GM23338 (cell line): ENCODE data around the gene SAMD11. TPM values are rescaled to one million over a fixed set of nuclear protein-coding genes. Genes with fewer than 3 reads are reported as not detected.

Source experiments
- ATAC-seq: fragments of 200-7000 bp; cut with Tn5 transposase; 3 replicates; pipeline ENCODE4 v1.9.1; 2020
- DNase-seq: peaks from one replicate; pipeline ENCODE4 v3.0.0-alpha.2; 2015; ENCODE audit warnings: low spot score
- H2AFZ ChIP-seq: fragments of 200-600 bp; sonication (generic); 2 replicates; pipeline ENCODE4 v1.8.0; 2016; ENCODE audit warnings: antibody characterized with exemption, mild to moderate bottlenecking, moderate library complexity
- H3F3A ChIP-seq: fragments of 200-600 bp; sonication (generic); replicated peaks from 2 replicates; pipeline ENCODE4 v1.8.0; 2017; ENCODE audit warnings: antibody characterized with exemption, mixed run types, low read depth
- H3K27ac ChIP-seq: fragments of 200-600 bp; sonication (generic); 2 replicates; pipeline ENCODE4 v1.6.1; 2016; ENCODE audit warnings: low read depth
- H3K27me3 ChIP-seq: fragments of 200-600 bp; sonication (generic); 2 replicates; pipeline ENCODE4 v1.8.0; 2016; ENCODE audit warnings: mild to moderate bottlenecking, mixed run types, moderate library complexity; ENCODE audit not compliant: insufficient read depth
- H3K36me3 ChIP-seq: fragments of 200-600 bp; sonication (generic); 2 replicates; pipeline ENCODE4 v1.8.0; 2016; ENCODE audit warnings: mild to moderate bottlenecking; ENCODE audit not compliant: insufficient read depth
- H3K4me1 ChIP-seq: fragments of 200-600 bp; sonication (generic); 2 replicates; pipeline ENCODE4 v1.8.0; 2016; ENCODE audit warnings: mild to moderate bottlenecking, moderate library complexity; ENCODE audit not compliant: insufficient read depth
- H3K4me2 ChIP-seq: fragments of 200-600 bp; sonication (generic); 2 replicates; pipeline ENCODE4 v1.7.1; 2017; ENCODE audit warnings: mixed run types
- H3K4me3 ChIP-seq: fragments of 200-600 bp; sonication (generic); 2 replicates; pipeline ENCODE4 v1.6.1; 2016; ENCODE audit warnings: mixed run types
- H3K79me2 ChIP-seq: fragments of 200-600 bp; sonication (generic); replicated peaks from 2 replicates; pipeline ENCODE4 v1.8.0; 2017; ENCODE audit warnings: mild to moderate bottlenecking; ENCODE audit not compliant: insufficient read depth
- H3K9me2 ChIP-seq: fragments of 200-600 bp; sonication (generic); 2 replicates; pipeline ENCODE4 v1.8.0; 2017; ENCODE audit not compliant: insufficient read depth
- H4K20me1 ChIP-seq: fragments of 200-600 bp; sonication (generic); replicated peaks from 2 replicates; pipeline ENCODE4 v1.8.0; 2017; ENCODE audit warnings: mild to moderate bottlenecking; ENCODE audit not compliant: insufficient read depth
- H3K27ac Mint-ChIP-seq: 2 replicates; pipeline ENCODE4 v1.8.0; 2020; ENCODE audit warnings: inconsistent platforms, mild to moderate bottlenecking, moderate library complexity, mixed read lengths
- H3K27me3 Mint-ChIP-seq: 3 replicates; pipeline ENCODE4 v1.8.0; 2022; ENCODE audit warnings: low read depth, mild to moderate bottlenecking, moderate library complexity, mixed read lengths, inconsistent platforms; ENCODE audit not compliant: insufficient read depth, poor library complexity
- H3K36me3 Mint-ChIP-seq: 3 replicates; pipeline ENCODE4 v1.8.0; 2021; ENCODE audit warnings: low read depth, mild to moderate bottlenecking, inconsistent platforms, moderate library complexity, mixed read lengths
- H3K4me1 Mint-ChIP-seq: 3 replicates; pipeline ENCODE4 v1.8.0; 2020; ENCODE audit warnings: mild to moderate bottlenecking, inconsistent platforms, mixed read lengths
- H3K4me3 Mint-ChIP-seq: 3 replicates; pipeline ENCODE4 v1.8.0; 2021; ENCODE audit warnings: moderate library complexity, mild to moderate bottlenecking, inconsistent platforms, mixed read lengths
- H3K9me3 Mint-ChIP-seq: 3 replicates; pipeline ENCODE4 v1.8.0; 2020; ENCODE audit warnings: moderate library complexity, mild to moderate bottlenecking, inconsistent platforms, mixed read lengths
- CREB1 ChIP-seq: fragments of 250-450 bp; sonication (Bioruptor Pico); IDR thresholded peaks from 2 replicates; pipeline ENCODE4 v1.5.0; 2020; ENCODE audit warnings: low read depth, mild to moderate bottlenecking, moderate library complexity
- JUNB ChIP-seq: IDR thresholded peaks from one replicate; pipeline ENCODE4 v1.6.1; 2016; ENCODE audit warnings: antibody characterized with exemption; ENCODE audit not compliant: unreplicated experiment
- NANOG ChIP-seq: IDR thresholded peaks from 2 replicates; pipeline ENCODE4 v1.6.1; 2016; ENCODE audit warnings: antibody characterized with exemption, borderline replicate concordance
- POLR2AphosphoS5 ChIP-seq: IDR thresholded peaks from 2 replicates; pipeline ENCODE4 v1.6.1; 2016; ENCODE audit warnings: antibody characterized with exemption, low read depth
- ZNF114 ChIP-seq: fragments of 250-450 bp; sonication (Bioruptor Pico); IDR thresholded peaks from 2 replicates; pipeline ENCODE4 v1.5.0; 2020; ENCODE audit warnings: mild to moderate bottlenecking, moderate library complexity
- polyA plus RNA-seq: library from polyadenylated mRNA; unstranded; fragments of >200 nt; fragmentation: Nextera tagmentation; extraction: Ambion mirVana; gene quantifications from 2 replicates; pipeline ENCODE4 v1.2.1, GENCODE V29; 2016
- total RNA-seq: library from RNA; depleted of rRNA; stranded (reverse); fragments of >200 nt; shearing (Covaris generic); gene quantifications from 2 replicates; pipeline ENCODE4 v1.2.3, GENCODE V29; 2014
- TF ChIP-seq, protein P1 (sequence below): fragments of 250-450 bp; sonication (Bioruptor Pico); IDR thresholded peaks from 2 replicates; pipeline ENCODE4 v1.5.0; 2020; ENCODE audit warnings: mild to moderate bottlenecking, moderate library complexity
- TF ChIP-seq, protein P2 (sequence below): IDR thresholded peaks from one replicate; pipeline ENCODE4 v1.6.1; 2018; ENCODE audit warnings: antibody characterized with exemption; ENCODE audit not compliant: unreplicated experiment

Gene SAMD11
- total and polyA plus RNA-seq, 2 experiments from 2014 or later: 0.14 to 0.40 TPM

DNA sequence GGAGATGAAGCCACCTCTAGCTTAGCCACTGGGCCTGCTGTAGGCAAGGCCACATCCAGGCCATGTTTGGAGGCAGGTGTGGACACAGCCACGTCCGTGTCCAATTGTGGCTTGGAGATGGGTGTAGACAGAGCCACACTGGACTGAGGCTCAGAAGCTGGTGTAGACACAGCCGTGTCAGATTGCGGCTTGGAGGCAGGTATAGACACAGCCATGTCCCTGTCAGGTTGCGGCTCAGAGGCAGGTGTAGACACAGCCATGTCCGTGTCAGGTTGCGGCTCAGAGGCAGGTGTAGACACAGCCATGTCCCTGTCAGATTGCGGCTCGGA, 56.0 kb downstream of the SAMD11 start (continued):
- TF ChIP-seq, protein P1, sequence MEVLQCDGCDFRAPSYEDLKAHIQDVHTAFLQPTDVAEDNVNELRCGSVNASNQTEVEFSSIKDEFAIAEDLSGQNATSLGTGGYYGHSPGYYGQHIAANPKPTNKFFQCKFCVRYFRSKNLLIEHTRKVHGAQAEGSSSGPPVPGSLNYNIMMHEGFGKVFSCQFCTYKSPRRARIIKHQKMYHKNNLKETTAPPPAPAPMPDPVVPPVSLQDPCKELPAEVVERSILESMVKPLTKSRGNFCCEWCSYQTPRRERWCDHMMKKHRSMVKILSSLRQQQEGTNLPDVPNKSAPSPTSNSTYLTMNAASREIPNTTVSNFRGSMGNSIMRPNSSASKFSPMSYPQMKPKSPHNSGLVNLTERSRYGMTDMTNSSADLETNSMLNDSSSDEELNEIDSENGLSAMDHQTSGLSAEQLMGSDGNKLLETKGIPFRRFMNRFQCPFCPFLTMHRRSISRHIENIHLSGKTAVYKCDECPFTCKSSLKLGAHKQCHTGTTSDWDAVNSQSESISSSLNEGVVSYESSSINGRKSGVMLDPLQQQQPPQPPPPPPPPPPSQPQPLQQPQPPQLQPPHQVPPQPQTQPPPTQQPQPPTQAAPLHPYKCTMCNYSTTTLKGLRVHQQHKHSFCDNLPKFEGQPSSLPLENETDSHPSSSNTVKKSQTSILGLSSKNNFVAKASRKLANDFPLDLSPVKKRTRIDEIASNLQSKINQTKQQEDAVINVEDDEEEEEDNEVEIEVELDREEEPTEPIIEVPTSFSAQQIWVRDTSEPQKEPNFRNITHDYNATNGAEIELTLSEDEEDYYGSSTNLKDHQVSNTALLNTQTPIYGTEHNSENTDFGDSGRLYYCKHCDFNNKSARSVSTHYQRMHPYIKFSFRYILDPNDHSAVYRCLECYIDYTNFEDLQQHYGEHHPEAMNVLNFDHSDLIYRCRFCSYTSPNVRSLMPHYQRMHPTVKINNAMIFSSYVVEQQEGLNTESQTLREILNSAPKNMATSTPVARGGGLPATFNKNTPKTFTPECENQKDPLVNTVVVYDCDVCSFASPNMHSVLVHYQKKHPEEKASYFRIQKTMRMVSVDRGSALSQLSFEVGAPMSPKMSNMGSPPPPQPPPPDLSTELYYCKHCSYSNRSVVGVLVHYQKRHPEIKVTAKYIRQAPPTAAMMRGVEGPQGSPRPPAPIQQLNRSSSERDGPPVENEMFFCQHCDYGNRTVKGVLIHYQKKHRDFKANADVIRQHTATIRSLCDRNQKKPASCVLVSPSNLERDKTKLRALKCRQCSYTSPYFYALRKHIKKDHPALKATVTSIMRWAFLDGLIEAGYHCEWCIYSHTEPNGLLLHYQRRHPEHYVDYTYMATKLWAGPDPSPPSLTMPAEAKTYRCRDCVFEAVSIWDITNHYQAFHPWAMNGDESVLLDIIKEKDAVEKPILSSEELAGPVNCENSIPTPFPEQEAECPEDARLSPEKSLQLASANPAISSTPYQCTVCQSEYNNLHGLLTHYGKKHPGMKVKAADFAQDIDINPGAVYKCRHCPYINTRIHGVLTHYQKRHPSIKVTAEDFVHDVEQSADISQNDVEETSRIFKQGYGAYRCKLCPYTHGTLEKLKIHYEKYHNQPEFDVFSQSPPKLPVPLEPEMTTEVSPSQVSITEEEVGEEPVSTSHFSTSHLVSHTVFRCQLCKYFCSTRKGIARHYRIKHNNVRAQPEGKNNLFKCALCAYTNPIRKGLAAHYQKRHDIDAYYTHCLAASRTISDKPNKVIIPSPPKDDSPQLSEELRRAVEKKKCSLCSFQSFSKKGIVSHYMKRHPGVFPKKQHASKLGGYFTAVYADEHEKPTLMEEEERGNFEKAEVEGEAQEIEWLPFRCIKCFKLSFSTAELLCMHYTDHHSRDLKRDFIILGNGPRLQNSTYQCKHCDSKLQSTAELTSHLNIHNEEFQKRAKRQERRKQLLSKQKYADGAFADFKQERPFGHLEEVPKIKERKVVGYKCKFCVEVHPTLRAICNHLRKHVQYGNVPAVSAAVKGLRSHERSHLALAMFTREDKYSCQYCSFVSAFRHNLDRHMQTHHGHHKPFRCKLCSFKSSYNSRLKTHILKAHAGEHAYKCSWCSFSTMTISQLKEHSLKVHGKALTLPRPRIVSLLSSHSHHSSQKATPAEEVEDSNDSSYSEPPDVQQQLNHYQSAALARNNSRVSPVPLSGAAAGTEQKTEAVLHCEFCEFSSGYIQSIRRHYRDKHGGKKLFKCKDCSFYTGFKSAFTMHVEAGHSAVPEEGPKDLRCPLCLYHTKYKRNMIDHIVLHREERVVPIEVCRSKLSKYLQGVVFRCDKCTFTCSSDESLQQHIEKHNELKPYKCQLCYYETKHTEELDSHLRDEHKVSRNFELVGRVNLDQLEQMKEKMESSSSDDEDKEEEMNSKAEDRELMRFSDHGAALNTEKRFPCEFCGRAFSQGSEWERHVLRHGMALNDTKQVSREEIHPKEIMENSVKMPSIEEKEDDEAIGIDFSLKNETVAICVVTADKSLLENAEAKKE (CRISPR knock-in tag): no peak

DNA sequence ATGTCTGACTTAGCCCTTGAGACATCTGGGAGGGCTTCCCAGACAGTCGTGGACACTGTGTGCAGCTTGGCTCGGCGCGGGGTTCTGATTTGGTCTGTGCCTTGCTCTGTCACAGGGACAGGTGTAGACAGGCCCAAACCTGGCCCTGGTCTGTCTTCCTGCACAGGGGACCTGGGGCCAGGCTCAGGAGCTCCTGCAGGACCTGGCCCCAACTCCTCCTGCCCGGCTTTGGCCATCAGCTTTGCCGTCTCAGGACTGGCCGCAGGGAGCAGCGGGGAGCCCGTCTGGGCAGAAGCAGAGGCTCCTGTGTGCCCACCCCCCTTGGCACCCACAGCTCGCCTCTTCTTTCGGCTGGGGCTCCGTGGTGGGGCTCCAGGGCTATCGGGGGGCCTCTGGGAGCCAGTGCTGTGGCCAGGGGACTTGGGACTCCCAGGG, 56.4 kb downstream of the SAMD11 start:
- Mint-ChIP-seq H3K4me3 (no peak overlapping the region), H3K9me3 (peaks cover 5% of the 10 kb centered on the region), H3K4me1 (peaks cover 4% of the 10 kb centered on the region), H3K27ac (no peak overlapping the region), H3K36me3 (peaks cover 5% of the 10 kb centered on the region), H3K27me3 (peaks cover 36% of the 10 kb centered on the region)
- Histone ChIP-seq H3K27ac (no peak overlapping the region), H3K4me2 (no peak overlapping the region), H3K79me2 (no peaks in the 10 kb centered on the region), H4K20me1 (no peaks in the 10 kb centered on the region), H2AFZ (no peak overlapping the region), H3K36me3 (no peaks in the 10 kb centered on the region), H3F3A (no peaks in the 10 kb centered on the region), H3K4me3 (no peak overlapping the region), H3K27me3 (peaks cover 15% of the 10 kb centered on the region), H3K4me1 (no peaks in the 10 kb centered on the region; the same call in 1 of the 2 replicates), H3K9me2 (no peaks in the 10 kb centered on the region)
- ATAC-seq: no peak
- DNase-seq: no peak
- TF ChIP-seq JUNB (no peak), ZNF114 (CRISPR knock-in tag) (no peak), NANOG (no peak), POLR2AphosphoS5 (no peak), CREB1 (no peak)
- TF ChIP-seq, protein P1 (CRISPR knock-in tag): no peak
- TF ChIP-seq, protein P2, sequence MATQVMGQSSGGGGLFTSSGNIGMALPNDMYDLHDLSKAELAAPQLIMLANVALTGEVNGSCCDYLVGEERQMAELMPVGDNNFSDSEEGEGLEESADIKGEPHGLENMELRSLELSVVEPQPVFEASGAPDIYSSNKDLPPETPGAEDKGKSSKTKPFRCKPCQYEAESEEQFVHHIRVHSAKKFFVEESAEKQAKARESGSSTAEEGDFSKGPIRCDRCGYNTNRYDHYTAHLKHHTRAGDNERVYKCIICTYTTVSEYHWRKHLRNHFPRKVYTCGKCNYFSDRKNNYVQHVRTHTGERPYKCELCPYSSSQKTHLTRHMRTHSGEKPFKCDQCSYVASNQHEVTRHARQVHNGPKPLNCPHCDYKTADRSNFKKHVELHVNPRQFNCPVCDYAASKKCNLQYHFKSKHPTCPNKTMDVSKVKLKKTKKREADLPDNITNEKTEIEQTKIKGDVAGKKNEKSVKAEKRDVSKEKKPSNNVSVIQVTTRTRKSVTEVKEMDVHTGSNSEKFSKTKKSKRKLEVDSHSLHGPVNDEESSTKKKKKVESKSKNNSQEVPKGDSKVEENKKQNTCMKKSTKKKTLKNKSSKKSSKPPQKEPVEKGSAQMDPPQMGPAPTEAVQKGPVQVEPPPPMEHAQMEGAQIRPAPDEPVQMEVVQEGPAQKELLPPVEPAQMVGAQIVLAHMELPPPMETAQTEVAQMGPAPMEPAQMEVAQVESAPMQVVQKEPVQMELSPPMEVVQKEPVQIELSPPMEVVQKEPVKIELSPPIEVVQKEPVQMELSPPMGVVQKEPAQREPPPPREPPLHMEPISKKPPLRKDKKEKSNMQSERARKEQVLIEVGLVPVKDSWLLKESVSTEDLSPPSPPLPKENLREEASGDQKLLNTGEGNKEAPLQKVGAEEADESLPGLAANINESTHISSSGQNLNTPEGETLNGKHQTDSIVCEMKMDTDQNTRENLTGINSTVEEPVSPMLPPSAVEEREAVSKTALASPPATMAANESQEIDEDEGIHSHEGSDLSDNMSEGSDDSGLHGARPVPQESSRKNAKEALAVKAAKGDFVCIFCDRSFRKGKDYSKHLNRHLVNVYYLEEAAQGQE: no peak
